Stimulated activated naive CD8-positive, alpha-beta T cell treated with anti-CD3 and anti-CD28 coated beads, Interleukin-15, Interleukin-2, amounts not matched to agents 100 ng/mL and 50 ng/mL, for 24 hours (primary cell): ENCODE results near the gene WDR37.
"Not testable (repeated sequence)": the region's sequence is repeated elsewhere in the genome, so short reads cannot be mapped to it uniquely, and the experiment has no call there.

Experiments
- H3K27ac Mint-ChIP-seq: one replicate; pipeline ENCODE4 v1.8.0; 2021; ENCODE audit warnings: mild to moderate bottlenecking, mixed read lengths
- H3K27me3 Mint-ChIP-seq: one replicate; pipeline ENCODE4 v1.8.0; 2021; ENCODE audit warnings: mixed read lengths
- H3K36me3 Mint-ChIP-seq: one replicate; pipeline ENCODE4 v1.8.0; 2021; ENCODE audit warnings: low read depth, mixed read lengths
- H3K4me1 Mint-ChIP-seq: one replicate; pipeline ENCODE4 v1.8.0; 2021; ENCODE audit warnings: low read depth, mixed read lengths
- H3K4me3 Mint-ChIP-seq: one replicate; pipeline ENCODE4 v1.8.0; 2021; ENCODE audit warnings: mild to moderate bottlenecking, mixed read lengths
- H3K9me3 Mint-ChIP-seq: one replicate; pipeline ENCODE4 v1.8.0; 2021; ENCODE audit warnings: mixed read lengths

WDR37 gene

GRCh38 chr10:1056326-1057105 lies at the start of gene WDR37:
Gene WDR37 (plus strand): TSS chr10:1056385. CDS start chr10:1072156, 15,771 bp downstream.
- Mint-ChIP-seq H3K27me3 (no peaks in the 10 kb centered on the region), H3K4me3 (peak within 1 kb of the TSS; percentile 94), H3K9me3 (no peaks in the 10 kb centered on the region), H3K4me1 (peaks cover 83% of the 10 kb centered on the region), H3K27ac (peak within 1 kb of the TSS; percentile 93), H3K36me3 (peaks cover 27% of the 10 kb centered on the region)

GRCh38 chr10:1006573-1006972 lies 49.6 kb upstream of the WDR37 start:
- Mint-ChIP-seq H3K27ac (no peak overlapping the region), H3K9me3 (no peaks in the 10 kb centered on the region), H3K4me3 (no peak overlapping the region), H3K4me1 (peaks cover 21% of the 10 kb centered on the region), H3K27me3 (no peaks in the 10 kb centered on the region), H3K36me3 (peaks cover 84% of the 10 kb centered on the region)

DNA sequence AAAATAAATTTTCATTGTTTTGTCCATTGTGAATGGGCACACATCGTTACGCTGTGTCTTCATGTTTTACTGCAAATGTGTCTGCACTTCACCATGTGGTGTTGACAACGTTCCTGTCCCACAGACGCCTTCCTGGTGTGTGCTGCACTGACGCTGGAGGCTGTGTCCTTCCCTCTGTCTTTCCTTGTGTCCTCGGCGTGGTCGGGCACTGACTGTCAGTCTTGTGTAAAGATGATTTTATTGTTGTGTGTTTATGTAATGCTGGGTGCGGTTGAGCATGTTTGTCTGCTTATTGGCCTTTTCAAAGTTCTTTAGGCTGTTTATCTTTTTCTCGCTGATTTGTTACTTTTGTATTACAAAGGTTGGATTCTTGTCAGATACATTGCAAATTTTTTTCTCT lies 48.6 kb upstream of the WDR37 start:
- H3K27ac Mint-ChIP-seq: no peak overlapping the region
- no peaks in the 10 kb centered on the region for H3K9me3 Mint-ChIP-seq
- no peak overlapping the region for H3K4me3 Mint-ChIP-seq
- H3K4me1 Mint-ChIP-seq: peaks cover 16% of the 10 kb centered on the region
- peaks cover 84% of the 10 kb centered on the region for H3K36me3 Mint-ChIP-seq
- H3K27me3 Mint-ChIP-seq: no peaks in the 10 kb centered on the region

DNA sequence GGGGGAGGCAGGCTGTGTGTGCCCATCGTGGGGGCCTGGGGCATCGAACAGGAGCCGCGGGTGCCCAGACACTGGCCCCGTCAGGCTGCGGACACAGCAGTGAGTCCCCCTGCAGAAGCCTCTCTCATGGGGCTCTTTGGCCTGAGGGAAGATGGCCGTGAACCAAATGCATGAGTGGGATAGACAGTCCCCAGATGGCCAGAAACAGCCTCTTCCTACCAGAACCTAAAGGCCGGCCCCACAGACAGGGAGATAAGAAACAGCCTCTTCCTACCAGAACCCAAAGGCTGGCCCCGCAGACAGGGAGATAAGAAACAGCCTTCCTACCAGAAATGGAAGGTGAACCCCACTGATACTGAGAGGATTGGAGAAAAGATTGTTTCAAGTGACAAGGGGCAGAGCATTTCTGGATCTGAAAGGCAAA lies 47.1 kb upstream of the WDR37 start:
- Mint-ChIP-seq H3K27me3 (no peaks in the 10 kb centered on the region), H3K27ac (peak overlapping the region; percentile 71), H3K4me3 (no peak overlapping the region), H3K36me3 (peaks cover 81% of the 10 kb centered on the region), H3K4me1 (peaks cover 16% of the 10 kb centered on the region), H3K9me3 (no peaks in the 10 kb centered on the region)

GRCh38 chr10:1009947-1010346 lies 46.2 kb upstream of the WDR37 start:
- not testable (repeated sequence) for H3K9me3 Mint-ChIP-seq, H3K4me3 Mint-ChIP-seq
- peak overlapping the region; percentile 75 for H3K27ac Mint-ChIP-seq

GRCh38 chr10:1010703-1011102 lies 45.5 kb upstream of the WDR37 start:
- no peak overlapping the region for H3K4me3 Mint-ChIP-seq
- H3K9me3 Mint-ChIP-seq: no peaks in the 10 kb centered on the region
- H3K4me1 Mint-ChIP-seq: peaks cover 16% of the 10 kb centered on the region
- no peaks in the 10 kb centered on the region for H3K27me3 Mint-ChIP-seq
- no peak overlapping the region for H3K27ac Mint-ChIP-seq
- peaks cover 83% of the 10 kb centered on the region for H3K36me3 Mint-ChIP-seq

More at GRCh38 chr10:1009947-1010346, 46.2 kb upstream of the WDR37 start:
- not testable (repeated sequence) for H3K27me3 Mint-ChIP-seq
- Mint-ChIP-seq H3K4me1 (peaks cover 16% of the 10 kb centered on the region), H3K36me3 (peaks cover 85% of the 10 kb centered on the region)

GRCh38 chr10:1011696-1012095 lies 44.5 kb upstream of the WDR37 start:
- Mint-ChIP-seq H3K4me3 (no peak overlapping the region), H3K36me3 (peaks cover 84% of the 10 kb centered on the region), H3K9me3 (no peaks in the 10 kb centered on the region), H3K4me1 (peaks cover 16% of the 10 kb centered on the region), H3K27me3 (no peaks in the 10 kb centered on the region), H3K27ac (no peak overlapping the region)

GRCh38 chr10:1015688-1016087 lies 40.5 kb upstream of the WDR37 start:
- Mint-ChIP-seq H3K9me3 (no peaks in the 10 kb centered on the region), H3K27me3 (no peaks in the 10 kb centered on the region), H3K4me3 (no peak overlapping the region), H3K27ac (no peak overlapping the region), H3K4me1 (no peaks in the 10 kb centered on the region), H3K36me3 (peaks cover 89% of the 10 kb centered on the region)

GRCh38 chr10:1019362-1019761 lies 36.8 kb upstream of the WDR37 start:
- Mint-ChIP-seq H3K36me3 (peaks cover 70% of the 10 kb centered on the region), H3K4me3 (no peak overlapping the region), H3K9me3 (no peaks in the 10 kb centered on the region), H3K27me3 (no peaks in the 10 kb centered on the region), H3K4me1 (no peaks in the 10 kb centered on the region), H3K27ac (peak overlapping the region; percentile 43)

GRCh38 chr10:1020460-1020859 lies 35.7 kb upstream of the WDR37 start:
- no peak overlapping the region for H3K4me3 Mint-ChIP-seq
- no peak overlapping the region for H3K27ac Mint-ChIP-seq
- H3K27me3 Mint-ChIP-seq: no peaks in the 10 kb centered on the region

GRCh38 chr10:1020958-1021357 lies 35.2 kb upstream of the WDR37 start:
- H3K9me3 Mint-ChIP-seq: no peaks in the 10 kb centered on the region

More at GRCh38 chr10:1020460-1020859, 35.7 kb upstream of the WDR37 start:
- no peaks in the 10 kb centered on the region for H3K9me3 Mint-ChIP-seq
- peaks cover 64% of the 10 kb centered on the region for H3K36me3 Mint-ChIP-seq
- H3K4me1 Mint-ChIP-seq: no peaks in the 10 kb centered on the region

DNA sequence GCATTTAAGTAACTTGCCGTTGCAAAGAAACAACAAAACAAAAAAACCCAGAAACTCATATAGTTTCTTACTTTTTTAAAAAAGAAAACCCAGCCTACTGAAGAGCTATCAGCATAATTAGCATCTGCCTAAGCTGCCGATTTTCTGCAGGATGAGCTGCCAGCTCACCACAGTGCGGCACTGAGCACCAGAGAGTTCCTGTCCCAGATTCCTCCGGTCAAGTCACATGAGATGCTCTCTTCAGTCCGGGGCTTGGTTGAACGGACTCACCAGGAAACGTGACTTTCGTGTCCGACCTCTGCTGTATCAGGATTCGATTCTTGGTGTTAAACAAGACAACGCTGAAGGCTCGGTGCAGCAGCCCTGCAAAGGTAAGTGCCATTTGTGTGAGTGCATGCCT lies 33.8 kb upstream of the WDR37 start:
- Mint-ChIP-seq H3K27me3 (no peaks in the 10 kb centered on the region), H3K4me1 (no peaks in the 10 kb centered on the region), H3K27ac (no peak overlapping the region), H3K4me3 (no peak overlapping the region), H3K36me3 (peaks cover 56% of the 10 kb centered on the region), H3K9me3 (no peaks in the 10 kb centered on the region)

More at GRCh38 chr10:1020958-1021357, 35.2 kb upstream of the WDR37 start:
- Mint-ChIP-seq H3K36me3 (peaks cover 64% of the 10 kb centered on the region), H3K27ac (no peak overlapping the region), H3K27me3 (no peaks in the 10 kb centered on the region), H3K4me1 (no peaks in the 10 kb centered on the region), H3K4me3 (no peak overlapping the region)

DNA sequence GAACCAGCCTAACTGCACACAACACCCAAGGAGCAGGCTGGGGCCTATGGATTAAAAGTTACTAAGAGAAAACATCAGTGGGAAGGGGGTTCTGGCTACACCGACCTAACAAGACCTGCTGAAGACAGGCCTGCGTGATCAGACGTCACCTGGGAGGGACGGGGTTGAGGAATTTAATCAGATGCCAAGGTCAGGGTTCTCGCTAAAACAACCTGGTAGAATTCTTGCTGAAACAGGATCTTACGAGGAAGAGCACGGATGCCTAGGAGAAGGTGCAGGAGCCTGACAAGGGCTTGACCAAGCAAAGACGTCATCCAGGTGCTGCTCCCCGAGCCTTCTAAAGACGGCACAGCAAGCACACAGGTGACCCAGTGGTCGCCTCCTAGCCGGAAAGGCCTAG lies 32.1 kb upstream of the WDR37 start:
- Mint-ChIP-seq H3K36me3 (peaks cover 51% of the 10 kb centered on the region), H3K4me1 (no peaks in the 10 kb centered on the region), H3K27me3 (no peaks in the 10 kb centered on the region), H3K9me3 (no peaks in the 10 kb centered on the region), H3K27ac (no peak overlapping the region), H3K4me3 (no peak overlapping the region)

DNA sequence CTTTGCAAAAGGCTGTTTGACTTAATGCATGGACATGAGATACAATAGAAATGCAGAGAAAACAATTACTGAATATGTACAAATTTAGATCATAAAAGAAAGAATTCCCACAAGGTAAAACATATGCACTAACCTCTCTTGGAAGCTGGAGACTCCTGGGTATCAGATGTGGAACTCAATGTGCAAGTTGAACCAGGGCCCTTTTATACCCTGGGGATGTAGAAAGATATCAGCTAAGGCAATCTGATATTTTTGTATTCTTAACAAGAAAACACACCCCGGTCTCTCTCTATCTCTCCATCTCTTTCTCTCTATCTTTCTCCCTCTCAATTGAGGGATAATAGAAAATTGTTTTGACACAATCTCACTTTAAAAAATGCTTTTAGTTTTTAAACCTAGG lies 30.5 kb upstream of the WDR37 start, which contains the start of gene IDI2:
TSS of gene IDI2 (minus strand) at position 177 of the 400 bp plus-strand sequence. CDS start 1,136 bp downstream, outside the sequence.
- no peaks in the 10 kb centered on the region for H3K27me3 Mint-ChIP-seq
- H3K4me1 Mint-ChIP-seq: no peaks in the 10 kb centered on the region
- H3K27ac Mint-ChIP-seq: no peak within 1 kb of the TSS

DNA sequence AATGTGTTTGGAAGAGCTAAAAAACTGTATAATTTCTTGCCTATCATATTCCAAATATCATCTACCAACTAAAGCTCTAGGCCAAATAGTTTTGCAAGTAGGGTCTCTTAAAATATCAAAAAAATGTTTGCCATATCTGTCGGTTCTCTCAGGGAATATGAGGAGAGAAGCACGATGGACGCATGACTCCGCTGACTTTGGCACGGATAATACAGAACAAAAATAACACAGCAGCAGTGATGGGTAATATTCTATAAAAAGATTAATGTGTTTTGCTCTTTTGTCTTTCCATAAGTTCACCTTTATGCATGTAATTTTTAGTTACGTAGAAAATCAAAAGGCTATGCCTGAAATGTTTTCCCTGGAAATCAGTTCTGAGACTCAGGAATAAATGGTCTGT lies 29.6 kb upstream of the WDR37 start:
- no peaks in the 10 kb centered on the region for H3K4me1 Mint-ChIP-seq
- no peaks in the 10 kb centered on the region for H3K27me3 Mint-ChIP-seq
- H3K4me3 Mint-ChIP-seq: no peak overlapping the region
- no peaks in the 10 kb centered on the region for H3K9me3 Mint-ChIP-seq
- H3K36me3 Mint-ChIP-seq: peaks cover 30% of the 10 kb centered on the region
- H3K27ac Mint-ChIP-seq: no peak overlapping the region

More for the DNA sequence above, 30.5 kb upstream of the WDR37 start, which contains the start of gene IDI2:
- peaks cover 38% of the 10 kb centered on the region for H3K36me3 Mint-ChIP-seq
- H3K9me3 Mint-ChIP-seq: no peaks in the 10 kb centered on the region
- no peak within 1 kb of the TSS for H3K4me3 Mint-ChIP-seq

DNA sequence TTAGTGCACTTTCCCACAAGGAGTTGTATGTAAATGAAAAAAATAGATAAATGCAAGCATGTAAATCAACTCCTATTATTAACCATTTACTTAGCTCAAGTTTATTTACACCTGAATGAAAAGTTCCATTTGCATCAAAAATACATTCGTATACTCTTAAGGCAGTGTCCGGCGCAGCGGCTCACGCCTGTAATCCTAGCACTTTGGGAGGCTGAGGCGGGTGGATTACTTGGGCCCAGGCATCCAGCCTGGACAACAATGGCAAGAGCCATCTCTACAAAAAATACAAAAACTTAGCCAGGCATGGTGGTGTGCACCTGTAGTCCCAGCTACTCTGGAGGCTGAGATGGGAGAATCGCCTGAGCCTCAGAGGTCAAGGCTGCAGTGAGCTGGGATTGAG lies 26.3 kb upstream of the WDR37 start:
- H3K9me3 Mint-ChIP-seq: no peaks in the 10 kb centered on the region
- no peaks in the 10 kb centered on the region for H3K27me3 Mint-ChIP-seq
- H3K4me3 Mint-ChIP-seq: no peak overlapping the region
- H3K27ac Mint-ChIP-seq: no peak overlapping the region
- H3K4me1 Mint-ChIP-seq: no peaks in the 10 kb centered on the region
- peaks cover 37% of the 10 kb centered on the region for H3K36me3 Mint-ChIP-seq
